Fibroblast of skin of left quadriceps (primary cell): ENCODE measurements around the gene KIAA1217.
"Not testable (repeated sequence)": the region's sequence is repeated elsewhere in the genome, so short reads cannot be mapped to it uniquely, and the experiment has no call there.

Experiments used
- DNase-seq, 2 experiments: peaks; one replicate each; pipeline ENCODE4 v3.0.0-alpha.2; 2013; ENCODE audit warnings: low read depth in 2 of 2

Gene KIAA1217

DNA sequence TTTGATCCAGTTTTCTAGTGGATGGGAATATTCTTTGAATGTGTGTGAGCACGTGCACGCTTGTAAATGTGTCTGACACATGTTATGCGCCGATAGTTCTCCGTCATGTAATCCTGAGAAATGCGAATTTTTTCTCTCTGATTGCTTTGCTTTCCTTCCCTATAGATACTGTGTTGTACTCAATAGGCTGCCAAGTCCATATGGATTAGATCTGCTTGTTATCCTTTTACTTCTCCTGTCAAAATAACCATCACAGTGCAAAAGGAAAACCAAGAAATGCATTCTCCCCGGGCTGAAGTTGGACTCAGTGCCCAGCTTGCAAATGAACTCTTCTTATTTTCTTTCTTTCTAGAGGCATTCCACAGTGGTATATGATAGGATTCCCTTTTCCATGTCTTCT lies 131.9 kb downstream of the KIAA1217 start:
- DNase-seq = peak in 1 of 2 experiments; percentile 38

DNA sequence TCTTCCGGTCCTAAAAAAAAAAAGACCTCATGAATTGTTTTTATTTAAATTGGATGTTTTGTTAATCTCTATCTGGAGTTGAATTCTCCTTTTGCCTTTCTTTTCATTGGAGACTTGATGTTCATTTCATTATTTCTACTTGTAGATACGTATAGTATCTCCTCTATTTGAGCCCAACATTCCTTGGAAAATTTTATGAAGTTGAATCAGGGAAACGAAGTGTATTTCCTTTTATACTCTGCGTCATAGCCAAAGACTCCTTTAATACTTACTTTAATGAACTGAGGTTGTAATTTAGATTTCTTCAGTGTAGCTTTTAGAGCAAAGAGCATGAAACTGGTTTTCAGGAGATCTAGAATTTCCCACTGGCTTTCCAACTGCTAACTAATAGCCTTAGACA lies 132.4 kb downstream of the KIAA1217 start:
- DNase-seq = no peak

DNA sequence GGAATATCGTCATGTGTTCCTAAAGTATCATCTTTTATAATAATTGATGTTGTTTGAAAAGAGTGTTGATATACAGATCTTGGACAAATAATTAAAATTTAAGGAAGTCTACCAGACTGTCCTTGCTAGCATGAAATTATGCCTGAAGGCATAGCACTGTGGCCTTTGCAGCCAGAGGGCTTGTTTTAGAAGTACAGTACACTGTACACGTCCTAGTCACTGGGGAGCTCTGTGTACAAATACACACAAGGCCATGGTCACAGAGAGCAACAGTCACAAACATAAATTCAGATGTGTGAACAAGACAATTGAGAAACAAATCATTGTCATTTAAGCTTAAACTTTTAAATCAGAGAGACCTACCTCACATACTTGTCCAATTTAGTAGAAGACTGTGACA lies 133.0 kb downstream of the KIAA1217 start:
- DNase-seq = no peak

DNA sequence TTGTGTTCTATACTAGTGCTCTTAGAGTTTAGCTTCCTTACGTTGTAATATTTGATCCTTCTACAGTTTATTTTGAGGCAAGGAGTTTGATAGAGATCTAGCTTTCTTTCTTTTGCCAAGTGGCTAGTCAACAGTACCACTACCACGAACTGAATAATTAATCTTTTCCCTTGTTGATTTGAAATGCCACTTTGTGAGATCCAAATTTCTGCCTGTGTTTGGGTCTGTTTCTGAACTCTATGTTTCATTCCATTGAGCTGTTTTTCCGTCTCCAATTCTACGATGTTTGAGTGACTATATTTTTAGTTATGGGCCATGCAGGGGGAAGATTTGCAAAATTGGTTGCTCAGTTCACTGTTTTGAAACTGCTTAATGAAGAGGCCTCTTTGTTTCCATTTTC lies 134.7 kb downstream of the KIAA1217 start:
- DNase-seq = no peak

DNA sequence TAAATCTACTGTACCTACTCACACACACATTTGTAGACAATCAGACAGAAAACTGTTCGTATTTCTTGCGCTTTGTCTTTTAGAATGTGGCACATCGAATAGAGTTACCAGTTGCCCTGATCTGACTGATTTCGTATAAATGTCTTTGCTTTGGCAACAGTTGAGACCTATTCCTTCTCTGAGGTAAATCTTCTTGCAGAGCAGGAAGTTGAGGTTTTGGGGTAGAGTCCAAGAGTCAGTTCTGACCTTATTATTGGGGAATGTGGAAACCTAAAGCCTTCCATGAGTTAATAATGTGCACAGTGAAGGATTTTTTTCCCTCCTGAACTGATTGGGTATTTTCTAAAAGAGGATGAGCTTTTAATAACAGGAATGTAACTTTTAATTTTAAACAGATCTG lies 135.3 kb downstream of the KIAA1217 start:
- peak; percentile 100 for DNase-seq

DNA sequence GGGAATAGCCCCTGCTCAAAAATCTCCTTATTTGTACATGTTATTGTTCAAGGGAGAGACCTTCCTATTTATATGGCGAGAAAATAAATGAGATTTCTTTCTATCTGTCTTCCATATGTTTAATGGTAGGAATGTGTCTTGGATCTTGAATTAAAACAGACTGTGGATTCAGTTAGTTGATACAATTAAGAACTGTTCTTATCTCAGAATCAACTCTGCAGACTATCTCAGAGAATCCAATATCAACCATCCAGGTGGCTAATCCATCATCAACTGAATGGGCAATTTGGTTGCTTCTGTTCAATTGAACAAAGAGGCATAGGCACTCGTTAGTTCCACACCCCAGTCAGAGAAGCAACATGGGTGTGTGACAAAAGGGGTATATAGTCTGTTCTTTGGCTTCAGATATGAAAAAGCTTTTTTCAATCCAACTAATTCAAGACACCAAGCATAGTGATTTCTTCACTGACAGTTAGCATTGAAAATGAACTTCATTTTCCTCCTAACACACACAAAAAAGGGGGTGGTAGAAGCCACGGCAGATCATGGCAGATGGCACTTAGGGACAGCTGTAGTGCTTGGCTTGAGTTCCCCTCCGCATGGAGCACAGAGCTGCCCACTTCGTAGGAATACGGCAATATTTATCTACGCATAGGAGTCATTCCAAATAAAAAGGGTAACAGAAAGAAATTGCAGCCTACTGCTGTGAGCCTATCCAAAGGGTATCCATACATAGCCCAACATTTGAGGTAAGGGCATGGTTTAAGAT lies 135.9 kb downstream of the KIAA1217 start:
- DNase-seq = no peak

DNA sequence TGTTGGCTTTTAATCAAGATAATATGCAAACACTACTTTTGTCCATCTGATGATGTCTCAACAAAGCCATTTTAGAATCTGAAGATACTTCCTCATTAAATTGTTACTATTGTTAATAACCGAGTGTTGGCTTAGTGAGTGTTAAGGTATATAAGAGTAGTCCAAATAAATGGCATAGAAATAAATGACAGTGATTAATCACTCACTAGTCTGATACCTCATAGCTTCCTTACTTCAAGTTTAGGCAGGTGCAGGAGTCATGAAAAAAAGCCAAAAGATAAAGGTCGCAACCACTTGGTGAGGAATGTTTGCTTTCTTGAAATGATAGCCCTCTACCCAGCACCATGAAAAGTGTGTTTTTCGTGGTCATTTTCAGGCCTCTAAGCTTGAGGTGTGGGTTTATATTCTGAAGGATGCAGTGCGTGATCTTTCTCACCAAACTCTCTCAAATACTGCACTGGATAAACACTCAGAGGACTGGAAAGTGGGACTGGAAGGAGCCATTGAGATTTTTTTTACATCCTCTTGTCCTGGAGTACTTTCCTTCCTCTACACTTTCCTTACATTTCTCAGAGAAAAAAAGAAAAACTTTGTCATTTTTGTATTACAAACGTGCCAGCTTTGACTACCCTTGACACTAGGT lies 138.1 kb downstream of the KIAA1217 start:
- no peak for DNase-seq

DNA sequence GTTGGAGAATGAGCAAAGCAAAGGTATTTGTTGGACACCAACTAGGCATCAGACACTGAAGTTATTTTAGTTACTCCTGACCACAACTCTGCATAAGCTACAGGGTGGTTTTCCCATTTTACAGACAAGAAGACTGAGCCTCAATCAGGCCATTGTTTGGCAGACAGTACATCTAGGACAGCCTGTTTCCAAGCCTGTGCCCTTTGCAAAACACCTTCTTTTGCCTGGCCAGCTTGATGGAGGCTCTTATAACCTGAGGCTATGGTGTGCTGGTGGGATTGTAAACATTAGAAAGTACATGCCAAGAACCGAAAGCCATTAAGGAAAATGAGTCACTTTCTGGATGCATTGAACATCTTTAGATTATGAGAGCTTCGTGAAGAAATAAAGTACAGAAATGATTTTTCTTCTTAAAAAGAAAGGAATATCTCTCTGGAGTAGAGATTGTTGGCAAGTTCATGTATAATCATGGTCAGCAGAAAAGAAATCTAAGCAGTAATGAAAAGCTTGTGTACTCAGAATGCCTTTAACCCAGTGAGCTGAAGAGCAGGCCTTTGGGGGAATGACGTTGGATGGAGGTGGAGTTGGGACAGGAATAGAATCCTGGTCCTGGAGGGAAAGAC lies 140.6 kb downstream of the KIAA1217 start:
- DNase-seq = peak in 1 of 2 experiments; percentile 42

DNA sequence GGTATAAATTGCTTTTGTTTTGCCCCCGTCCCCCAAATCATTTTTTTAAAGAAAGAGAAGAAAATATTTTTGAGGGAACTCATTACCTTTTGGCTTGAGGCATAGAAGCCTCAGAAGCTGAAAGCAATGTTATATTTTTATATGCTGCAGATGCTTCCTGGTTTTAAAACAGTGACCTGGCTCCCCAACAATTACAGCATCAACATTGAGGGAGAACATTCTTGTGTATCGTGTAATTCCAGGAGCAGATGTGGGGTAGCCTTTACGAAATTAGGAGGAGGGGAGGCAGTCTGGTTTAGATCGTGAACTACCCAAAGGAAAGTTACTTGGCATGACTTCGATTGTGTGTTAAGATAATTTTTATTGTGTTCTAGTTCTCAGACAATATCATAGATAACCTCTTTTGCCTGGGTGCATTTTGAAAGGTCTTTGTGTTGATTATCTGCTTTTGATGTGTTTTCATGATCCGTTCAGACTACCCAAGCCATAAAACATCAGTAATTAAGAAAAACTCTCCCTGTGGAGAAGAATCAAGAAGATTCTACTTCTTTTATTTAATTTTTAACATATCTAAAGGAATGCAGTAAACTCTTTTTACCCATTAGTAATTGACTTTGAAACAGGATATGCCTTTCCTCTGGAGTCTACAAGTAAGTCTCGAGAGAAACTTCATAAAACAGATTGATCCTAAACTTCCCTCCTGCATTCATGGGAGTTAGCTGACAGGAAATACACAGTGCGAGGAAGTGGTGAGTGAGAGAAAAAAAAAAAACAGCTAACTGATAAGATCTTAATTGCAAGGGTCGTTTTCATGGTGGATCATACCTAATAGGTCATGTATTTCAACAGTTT lies 141.4 kb downstream of the KIAA1217 start:
- peak; percentile 81 to 85 for DNase-seq

DNA sequence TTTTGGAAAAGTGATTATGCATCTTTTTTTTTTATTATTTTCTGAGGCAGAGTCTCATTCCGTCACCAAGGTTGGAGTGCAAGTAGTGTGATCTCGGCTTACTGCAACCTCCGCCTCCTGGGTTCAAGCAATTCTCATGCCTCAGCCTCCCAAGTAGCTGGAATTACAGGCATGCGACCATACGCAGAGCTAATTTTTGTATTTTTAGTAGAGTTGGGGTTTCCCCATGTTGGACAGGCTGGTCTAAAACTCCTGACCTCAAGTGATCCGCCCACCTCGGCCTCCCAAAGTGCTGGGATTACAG lies 141.9 kb downstream of the KIAA1217 start:
- not testable (repeated sequence) for DNase-seq

DNA sequence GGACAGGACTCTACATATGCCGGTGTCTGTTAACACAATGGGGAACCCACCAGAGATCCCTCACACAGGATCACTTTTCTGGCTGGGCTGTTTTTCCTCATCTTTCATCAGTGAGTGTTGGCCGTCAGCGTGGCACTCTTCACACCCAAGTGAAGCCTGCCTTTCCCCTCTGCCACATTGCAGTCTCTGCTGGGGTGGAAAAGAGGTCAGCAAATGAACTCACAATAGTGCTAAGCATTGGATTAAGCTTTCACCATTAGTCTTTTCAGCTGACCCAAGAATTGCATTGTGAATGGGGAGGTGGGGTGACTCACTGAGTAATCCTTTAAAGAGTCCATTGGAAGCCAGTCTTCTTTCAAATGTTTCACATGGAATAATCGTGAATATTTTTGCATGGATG lies 143.0 kb downstream of the KIAA1217 start:
- no peak for DNase-seq

DNA sequence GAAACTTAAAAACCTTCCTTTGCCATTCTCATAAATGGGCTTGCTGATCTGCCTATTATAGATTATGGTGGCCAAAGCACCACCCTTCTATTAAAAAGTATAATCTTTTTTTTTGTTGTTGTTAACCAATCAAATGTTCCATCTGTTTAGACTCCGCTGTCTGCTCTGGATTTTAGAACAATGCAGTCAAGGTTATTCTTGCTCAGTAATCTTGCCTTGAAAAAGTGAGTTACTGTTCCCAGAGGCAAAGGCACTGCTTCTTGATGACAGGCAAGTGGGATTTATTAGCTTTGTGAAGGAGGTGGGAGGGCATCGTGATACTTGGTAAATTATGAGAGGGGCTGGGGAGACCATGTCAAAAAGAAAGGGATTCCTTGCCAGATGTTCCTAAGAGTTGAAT lies 143.5 kb downstream of the KIAA1217 start:
- DNase-seq = no peak

DNA sequence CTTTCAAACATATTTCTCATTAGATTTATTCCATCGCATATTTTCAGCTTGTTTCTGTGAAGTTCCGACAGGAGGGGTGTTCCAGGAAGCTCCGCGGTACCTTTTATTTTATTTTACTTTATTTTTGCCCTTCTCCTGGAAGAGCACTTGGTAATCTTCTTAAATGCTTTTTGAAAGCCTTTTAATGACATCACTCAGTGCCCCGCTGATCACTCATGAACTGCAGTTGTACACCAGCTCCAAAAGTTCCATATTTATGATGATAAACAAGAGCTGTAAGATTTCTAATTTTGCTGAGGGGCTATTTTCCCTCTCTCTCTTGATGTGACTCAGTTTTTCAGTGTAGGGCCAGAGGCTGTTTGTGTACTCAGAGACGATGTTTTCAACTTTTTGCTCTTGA lies 144.4 kb downstream of the KIAA1217 start:
- DNase-seq = no peak

DNA sequence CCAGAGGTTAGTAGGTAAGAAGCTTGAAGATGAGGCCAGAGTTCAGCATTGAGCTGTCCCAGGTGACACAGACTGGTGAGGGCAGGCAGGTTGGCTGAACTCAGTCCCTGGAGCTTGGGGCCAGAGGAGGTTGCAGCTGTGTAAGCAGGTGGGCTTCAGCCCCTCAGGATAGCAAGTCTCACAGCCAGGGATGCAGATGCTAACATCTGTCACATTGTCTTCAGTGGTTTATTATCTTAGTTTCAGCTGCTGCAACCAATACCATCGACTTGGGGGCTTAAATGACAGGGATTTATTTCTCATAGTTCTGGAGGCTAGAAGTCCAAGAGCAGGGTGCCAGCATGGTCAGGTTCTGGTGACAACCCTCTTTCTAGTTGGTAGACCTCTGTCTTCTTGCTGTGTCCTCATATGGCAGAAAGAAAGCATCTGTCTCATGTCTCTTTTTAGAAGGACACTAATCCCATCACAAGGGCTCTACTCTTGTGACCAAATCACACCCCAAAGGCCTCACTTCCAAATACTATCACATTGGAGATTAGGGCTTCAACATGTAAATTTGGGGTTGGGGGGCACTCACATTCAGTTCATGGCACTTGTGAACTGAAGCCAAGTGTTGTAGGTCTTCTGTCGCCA lies 146.2 kb downstream of the KIAA1217 start:
- no peak for DNase-seq

DNA sequence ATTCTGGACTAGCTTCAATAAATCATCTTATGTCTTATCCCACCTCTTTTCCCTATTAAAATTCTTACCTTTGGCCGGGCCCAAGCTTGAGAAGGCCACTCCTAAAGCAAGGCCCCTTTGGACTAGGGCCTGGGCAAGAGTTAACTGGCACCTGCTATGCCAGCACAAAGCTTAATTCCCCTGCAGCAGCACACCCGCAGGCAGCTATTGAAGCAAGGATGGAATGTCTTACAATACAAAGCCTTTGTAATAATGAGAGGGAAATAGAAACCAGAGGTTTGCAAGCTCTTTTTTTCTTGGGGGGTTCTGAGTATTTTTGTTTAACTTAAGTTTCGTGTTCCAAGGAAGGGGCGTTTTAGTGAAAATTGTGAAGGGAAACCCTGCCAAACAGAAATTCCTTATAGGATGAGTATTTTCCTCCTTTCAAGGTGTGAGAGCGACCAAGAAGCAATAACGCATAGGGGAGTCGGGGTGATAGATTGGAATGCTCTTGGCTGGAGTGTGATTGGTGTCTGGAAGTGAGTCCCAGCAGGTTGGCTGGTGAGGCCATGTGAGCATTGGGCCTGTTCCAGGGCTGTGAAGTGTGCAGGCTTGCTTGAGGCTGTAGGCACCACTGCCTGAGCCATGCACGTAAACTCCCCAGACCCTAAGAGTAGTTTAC lies 148.5 kb downstream of the KIAA1217 start:
- DNase-seq = no peak

DNA sequence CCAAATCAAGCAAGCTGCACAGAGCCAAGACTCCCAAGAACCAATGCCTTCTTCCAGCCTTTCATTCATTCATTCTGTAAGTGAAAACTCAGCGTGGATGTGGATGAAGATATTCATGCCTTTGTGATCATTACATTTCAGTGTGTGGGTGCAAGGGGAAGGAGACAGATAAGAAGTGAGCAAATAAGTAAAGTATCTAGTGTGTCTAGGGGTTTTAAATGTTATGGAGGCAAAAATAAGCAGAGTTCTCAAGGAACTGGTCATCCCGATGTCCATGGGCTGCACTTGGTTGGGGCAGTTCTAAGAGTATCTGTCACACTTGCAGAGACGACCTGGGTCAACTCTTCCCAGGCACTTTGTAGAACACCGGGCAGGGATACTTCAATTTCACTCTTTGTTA lies 149.1 kb downstream of the KIAA1217 start:
- DNase-seq = no peak

DNA sequence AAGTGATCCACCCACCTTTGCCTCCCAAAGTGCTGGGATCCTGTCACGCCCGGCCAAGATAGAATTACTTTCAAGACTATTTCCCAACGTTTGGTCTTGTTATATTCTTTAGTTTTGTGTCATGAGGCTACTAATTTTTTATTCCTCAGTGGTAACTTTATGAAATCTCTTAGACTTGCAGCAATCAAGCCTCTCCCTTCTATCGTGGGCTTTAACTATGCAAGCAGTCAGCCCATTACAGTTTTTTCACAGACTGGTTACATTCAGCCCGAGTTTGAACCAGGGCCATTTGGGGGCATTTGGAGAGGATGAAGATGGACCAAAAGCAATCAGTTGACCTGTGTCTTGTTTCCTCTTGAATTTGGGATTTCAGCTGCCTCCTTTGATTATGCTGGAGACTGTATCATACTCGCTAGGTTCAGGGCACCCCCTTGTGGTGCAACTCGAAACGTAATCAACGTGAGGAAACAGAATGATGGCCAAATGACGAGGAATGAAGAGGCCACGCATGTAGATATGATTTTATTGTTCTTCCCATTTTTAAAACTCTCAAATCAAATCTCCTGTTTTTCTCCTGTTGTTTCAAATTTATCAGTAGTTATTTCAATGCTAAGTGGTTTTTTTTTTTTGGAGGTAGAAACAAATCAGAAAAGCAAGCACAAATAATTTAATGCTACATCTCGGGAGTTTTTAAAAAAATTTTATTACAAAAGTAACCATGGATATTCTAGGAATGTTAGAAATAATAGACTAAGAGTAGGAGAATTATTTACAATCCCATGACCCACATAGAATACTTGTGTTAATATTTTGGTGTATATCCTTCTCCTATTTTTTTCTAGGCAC lies 151.6 kb downstream of the KIAA1217 start:
- DNase-seq = peak; percentile 60 to 63

DNA sequence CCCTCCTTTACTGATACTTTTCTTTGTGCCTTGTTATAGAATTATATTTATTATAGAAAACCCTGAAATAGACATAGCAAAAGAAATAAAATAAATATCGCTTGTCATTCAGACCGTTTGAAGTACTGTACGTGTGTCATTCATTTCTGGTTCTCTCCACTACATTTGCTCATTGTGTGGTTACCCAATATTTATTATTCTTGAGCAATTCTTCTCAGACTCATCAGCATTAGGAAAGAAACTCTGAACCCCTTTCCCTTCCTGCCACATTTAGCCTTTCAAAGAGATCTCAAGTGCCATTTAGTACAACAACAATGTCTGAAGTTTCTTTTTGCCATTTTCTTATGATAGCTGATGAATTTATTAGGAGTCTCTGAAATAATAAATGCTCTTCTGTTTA lies 154.1 kb downstream of the KIAA1217 start:
- DNase-seq = no peak

DNA sequence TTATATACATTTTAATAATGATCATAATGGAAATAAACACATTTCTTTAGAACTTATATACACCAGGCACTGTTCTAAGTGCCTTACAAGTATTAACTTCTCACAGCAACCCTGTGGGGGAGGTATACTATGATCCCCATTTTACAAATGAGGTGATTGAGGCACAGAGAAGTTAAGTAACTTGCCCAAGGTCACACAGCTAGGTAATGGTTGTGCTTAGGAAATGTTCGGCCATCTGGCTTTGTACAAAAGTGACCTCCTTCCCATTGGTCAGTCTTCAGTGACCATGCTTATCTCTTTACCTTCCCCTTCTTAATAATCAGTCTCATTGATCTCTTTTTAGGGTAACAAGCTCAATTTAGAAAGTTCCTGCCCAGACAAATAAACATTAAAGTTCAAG lies 158.8 kb downstream of the KIAA1217 start:
- DNase-seq = no peak

DNA sequence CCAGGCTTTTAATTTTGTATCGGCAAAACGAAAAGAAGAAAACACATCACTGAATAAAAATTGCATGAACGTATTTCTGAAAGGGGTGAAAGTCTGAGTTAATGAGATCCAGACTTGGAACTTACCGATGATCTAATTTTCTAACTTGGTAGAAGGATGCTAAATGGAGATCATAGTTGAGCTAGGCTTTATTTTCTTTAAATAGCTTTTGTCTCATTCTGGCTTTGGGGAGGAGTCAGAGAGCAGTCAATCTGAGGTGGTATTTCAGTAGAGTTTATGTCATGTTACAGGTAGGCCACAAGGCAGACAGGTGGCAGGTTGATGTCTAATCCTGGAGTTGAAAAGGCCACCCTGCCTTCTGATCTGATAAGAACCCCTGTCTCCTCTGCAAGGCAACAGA lies 161.9 kb downstream of the KIAA1217 start:
- no peak for DNase-seq
